ENCODE measurements around the gene MAGED1.

DNA sequence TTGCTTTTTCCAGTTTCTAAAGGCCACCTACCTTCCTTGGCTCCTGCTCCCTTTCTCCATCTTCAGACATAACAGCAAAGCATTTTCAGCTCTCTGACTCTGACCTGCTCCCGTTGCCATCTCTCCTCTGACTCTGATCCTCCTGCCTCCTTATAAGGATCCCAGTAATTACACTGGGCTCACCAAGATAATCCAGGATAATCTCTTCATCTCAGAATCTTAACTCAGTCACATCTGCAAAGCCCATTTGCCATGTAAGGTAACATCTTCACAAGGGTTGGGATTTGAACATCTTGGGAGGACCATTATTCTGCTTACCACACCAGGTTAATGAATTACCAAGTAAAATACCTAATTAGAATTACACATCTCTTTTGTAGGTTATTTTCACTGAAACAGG lies 41.3 kb upstream of the MAGED1 start:
- TF ChIP-seq, protein P1, sequence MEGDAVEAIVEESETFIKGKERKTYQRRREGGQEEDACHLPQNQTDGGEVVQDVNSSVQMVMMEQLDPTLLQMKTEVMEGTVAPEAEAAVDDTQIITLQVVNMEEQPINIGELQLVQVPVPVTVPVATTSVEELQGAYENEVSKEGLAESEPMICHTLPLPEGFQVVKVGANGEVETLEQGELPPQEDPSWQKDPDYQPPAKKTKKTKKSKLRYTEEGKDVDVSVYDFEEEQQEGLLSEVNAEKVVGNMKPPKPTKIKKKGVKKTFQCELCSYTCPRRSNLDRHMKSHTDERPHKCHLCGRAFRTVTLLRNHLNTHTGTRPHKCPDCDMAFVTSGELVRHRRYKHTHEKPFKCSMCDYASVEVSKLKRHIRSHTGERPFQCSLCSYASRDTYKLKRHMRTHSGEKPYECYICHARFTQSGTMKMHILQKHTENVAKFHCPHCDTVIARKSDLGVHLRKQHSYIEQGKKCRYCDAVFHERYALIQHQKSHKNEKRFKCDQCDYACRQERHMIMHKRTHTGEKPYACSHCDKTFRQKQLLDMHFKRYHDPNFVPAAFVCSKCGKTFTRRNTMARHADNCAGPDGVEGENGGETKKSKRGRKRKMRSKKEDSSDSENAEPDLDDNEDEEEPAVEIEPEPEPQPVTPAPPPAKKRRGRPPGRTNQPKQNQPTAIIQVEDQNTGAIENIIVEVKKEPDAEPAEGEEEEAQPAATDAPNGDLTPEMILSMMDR (IDR thresholded peaks at IDR 0.05) = no peak
- TF ChIP-seq POLR2AphosphoS5 (IDR thresholded peaks at IDR 0.05) = no peak

Measured in gastroesophageal sphincter (tissue), 3 donors.